ENCODE results near the gene ADORA3.

The ADORA3 gene

GRCh38 chr1:111476761-111477309 lies 26.6 kb downstream of the ADORA3 start:
- no peak overlapping the region for H3K4me3 ChIP-seq (ENCODE audit: low read length)
- TF ChIP-seq CTCF (IDR thresholded peaks at IDR 0.05; ENCODE audit: insufficient read depth, low read depth, low read length, missing control alignments), result no peak
- DNase-seq (ENCODE audit: low read depth), result no peak

GRCh38 chr1:111476214-111476613 lies 27.2 kb downstream of the ADORA3 start:
- TF ChIP-seq CTCF (IDR thresholded peaks at IDR 0.05; ENCODE audit: insufficient read depth, low read depth, low read length, missing control alignments), result no peak
- DNase-seq (ENCODE audit: low read depth), result no peak
- H3K4me3 ChIP-seq (ENCODE audit: low read length), result no peak overlapping the region

GRCh38 chr1:111475701-111476100 lies 27.7 kb downstream of the ADORA3 start:
- no peak overlapping the region for H3K4me3 ChIP-seq (ENCODE audit: low read length)
- no peak for DNase-seq (ENCODE audit: low read depth)
- no peak for TF ChIP-seq CTCF (IDR thresholded peaks at IDR 0.05; ENCODE audit: insufficient read depth, low read depth, low read length, missing control alignments)

GRCh38 chr1:111474521-111474920 lies 28.9 kb downstream of the ADORA3 start:
- no peak overlapping the region for H3K4me3 ChIP-seq (ENCODE audit: low read length)
- TF ChIP-seq CTCF (IDR thresholded peaks at IDR 0.05; ENCODE audit: insufficient read depth, low read depth, low read length, missing control alignments), result no peak

GRCh38 chr1:111474106-111474505 lies 29.3 kb downstream of the ADORA3 start:
- H3K4me3 ChIP-seq (ENCODE audit: low read length), result no peak overlapping the region
- TF ChIP-seq CTCF (IDR thresholded peaks at IDR 0.05; ENCODE audit: insufficient read depth, low read depth, low read length, missing control alignments), result no peak
- no peak for DNase-seq (ENCODE audit: low read depth)

More at GRCh38 chr1:111474521-111474920, 28.9 kb downstream of the ADORA3 start:
- no peak for DNase-seq (ENCODE audit: low read depth)

- H3K4me3 ChIP-seq (ENCODE audit: low read length), result no peak overlapping the region
- no peak for TF ChIP-seq CTCF (IDR thresholded peaks at IDR 0.05; ENCODE audit: insufficient read depth, low read depth, low read length, missing control alignments)
- no peak for DNase-seq (ENCODE audit: low read depth)
These were observed 31.9 kb downstream of the ADORA3 start for GRCh38 chr1:111471538-111471937.

GRCh38 chr1:111471012-111471411 lies 32.4 kb downstream of the ADORA3 start:
- no peak for DNase-seq (ENCODE audit: low read depth)
- TF ChIP-seq CTCF (IDR thresholded peaks at IDR 0.05; ENCODE audit: insufficient read depth, low read depth, low read length, missing control alignments), result no peak
- H3K4me3 ChIP-seq (ENCODE audit: low read length), result no peak overlapping the region

All from epithelial cell of esophagus (primary cell).